Nephron (organoid): ENCODE measurements around the gene VAMP1.
"Not testable (repeated sequence)": the region's sequence is repeated elsewhere in the genome, so short reads cannot be mapped to it uniquely, and the experiment has no call there.

Source experiments
- H3K27ac Mint-ChIP-seq, 3 experiments: 2 replicates each; pipeline ENCODE4 v1.8.0; 2020; ENCODE audit warnings: mixed read lengths in 3 of 3, mild to moderate bottlenecking in 2 of 3, moderate library complexity in 1 of 3
- H3K27me3 Mint-ChIP-seq: 2 replicates; pipeline ENCODE4 v1.8.0; 2021; ENCODE audit warnings: low read depth, mild to moderate bottlenecking, moderate library complexity, mixed read lengths
- H3K36me3 Mint-ChIP-seq: 2 replicates; pipeline ENCODE4 v1.8.0; 2020; ENCODE audit warnings: low read depth, mixed read lengths
- H3K4me1 Mint-ChIP-seq: 2 replicates; pipeline ENCODE4 v1.8.0; 2020; ENCODE audit warnings: mixed read lengths
- H3K4me3 Mint-ChIP-seq, 3 experiments: 2 replicates each; pipeline ENCODE4 v1.8.0; 2020; ENCODE audit warnings: mild to moderate bottlenecking in 3 of 3, mixed read lengths in 3 of 3, moderate library complexity in 2 of 3
- H3K9me3 Mint-ChIP-seq: 2 replicates; pipeline ENCODE4 v1.8.0; 2020; ENCODE audit warnings: mixed read lengths
- CTCF ChIP-seq, 3 experiments: fragments of 200-600 bp; sonication (generic); IDR thresholded peaks; one replicate each; pipeline ENCODE4 v1.5.0; 2021; ENCODE audit warnings: antibody characterized with exemption in 3 of 3; ENCODE audit not compliant: unreplicated experiment in 3 of 3

Gene VAMP1, protein sequence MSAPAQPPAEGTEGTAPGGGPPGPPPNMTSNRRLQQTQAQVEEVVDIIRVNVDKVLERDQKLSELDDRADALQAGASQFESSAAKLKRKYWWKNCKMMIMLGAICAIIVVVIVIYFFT

DNA sequence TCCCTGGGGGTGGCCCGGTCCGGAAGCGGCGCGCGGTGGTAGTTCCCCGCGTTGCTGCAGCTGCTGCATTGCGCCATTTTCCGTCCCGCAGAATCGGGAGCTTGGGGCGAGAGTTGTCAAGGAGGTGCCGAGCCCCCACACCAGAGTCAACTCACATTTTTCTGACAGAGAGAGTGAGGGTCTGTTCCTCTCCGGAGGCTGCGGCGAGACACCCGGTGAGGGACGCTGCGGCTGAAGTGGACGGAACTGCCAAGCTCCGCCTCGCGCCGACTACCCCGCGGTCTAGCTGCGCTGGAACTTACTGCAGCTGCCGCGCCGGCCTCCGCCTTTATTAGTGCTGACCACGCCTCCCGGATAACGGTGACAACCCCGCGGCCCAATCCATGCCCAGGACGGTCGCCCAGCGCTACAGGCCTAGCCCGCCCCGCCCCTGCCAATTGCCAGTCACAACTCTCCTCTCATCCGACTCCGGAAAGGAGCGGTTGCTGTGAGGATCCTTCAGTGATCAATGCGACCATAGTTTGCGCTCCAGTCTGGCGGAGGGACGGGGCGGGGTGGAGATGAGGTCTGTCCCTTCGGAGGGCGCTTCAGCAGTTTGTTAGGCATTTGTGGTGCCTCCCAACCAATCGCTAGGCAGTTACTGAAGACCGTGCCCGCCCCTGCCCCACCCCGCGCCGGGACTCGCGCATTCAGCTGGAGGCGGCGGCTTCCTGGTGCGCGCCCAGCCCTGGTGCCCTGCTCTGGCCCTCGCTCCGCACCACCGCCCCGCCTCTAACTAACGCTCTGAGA, at the start of gene VAMP1:
TSS of gene VAMP1 (minus strand) at position 303 of the 789 bp plus-strand sequence. CDS start at position 157, 146 bp downstream.
- Mint-ChIP-seq H3K4me1 (peaks cover 28% of the 10 kb centered on the region), H3K27me3 (peaks cover 14% of the 10 kb centered on the region), H3K36me3 (peaks cover 3% of the 10 kb centered on the region), H3K4me3 (peak within 1 kb of the TSS; percentile 83 to 88 (median 84)), H3K27ac (peak within 1 kb of the TSS; percentile 50 to 75 (median 66)), H3K9me3 (no peaks in the 10 kb centered on the region)
- TF ChIP-seq CTCF (IDR thresholded peaks at IDR 0.05; ENCODE audit: unreplicated experiment in 3 of 3): no peak

- Mint-ChIP-seq H3K36me3 (peaks cover 80% of the 10 kb centered on the region), H3K9me3 (no peaks in the 10 kb centered on the region), H3K27me3 (no peaks in the 10 kb centered on the region), H3K27ac (no peak overlapping the region), H3K4me1 (no peaks in the 10 kb centered on the region), H3K4me3 (no peak overlapping the region)
- no peak for TF ChIP-seq CTCF (IDR thresholded peaks at IDR 0.05; ENCODE audit: unreplicated experiment in 3 of 3)
These were observed 49.7 kb upstream of the VAMP1 start for GRCh38 chr12:6520186-6520585.

DNA sequence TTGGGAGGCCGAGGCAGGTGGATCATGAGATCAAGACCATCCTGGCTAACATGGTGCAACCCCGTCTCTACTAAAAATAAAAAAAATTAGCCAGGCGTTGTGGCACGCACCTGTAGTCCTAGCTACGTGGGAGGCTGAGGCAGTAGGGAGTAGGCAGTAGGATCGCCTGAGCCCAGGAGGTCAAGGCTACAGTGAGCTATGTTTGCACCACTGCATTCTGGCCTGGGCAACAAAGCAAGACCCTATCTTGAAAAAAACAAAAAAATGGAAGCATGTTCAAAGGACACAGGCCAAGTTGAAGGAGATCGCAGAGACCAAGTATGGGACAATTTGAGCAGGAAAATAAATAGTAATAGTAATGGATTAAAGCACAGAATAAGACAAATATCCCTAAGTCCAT, 37.6 kb upstream of the VAMP1 start:
- TF ChIP-seq CTCF (IDR thresholded peaks at IDR 0.05; ENCODE audit: unreplicated experiment in 3 of 3): no peak
- no peaks in the 10 kb centered on the region for H3K9me3 Mint-ChIP-seq
- peaks cover 57% of the 10 kb centered on the region for H3K36me3 Mint-ChIP-seq
- peak overlapping the region in 1 of 3 experiments; percentile 37 for H3K27ac Mint-ChIP-seq
- H3K4me3 Mint-ChIP-seq: no peak overlapping the region
- H3K27me3 Mint-ChIP-seq: no peaks in the 10 kb centered on the region
- no peaks in the 10 kb centered on the region for H3K4me1 Mint-ChIP-seq

- H3K27ac Mint-ChIP-seq: peak overlapping the region in 2 of 3 experiments; percentile 33 to 37
- no peaks in the 10 kb centered on the region for H3K27me3 Mint-ChIP-seq
- H3K36me3 Mint-ChIP-seq: peaks cover 52% of the 10 kb centered on the region
- no peaks in the 10 kb centered on the region for H3K9me3 Mint-ChIP-seq
- TF ChIP-seq CTCF (IDR thresholded peaks at IDR 0.05; ENCODE audit: unreplicated experiment in 3 of 3): no peak
- H3K4me3 Mint-ChIP-seq: no peak overlapping the region
- no peaks in the 10 kb centered on the region for H3K4me1 Mint-ChIP-seq
These were observed 36.9 kb upstream of the VAMP1 start for GRCh38 chr12:6507102-6507998.

DNA sequence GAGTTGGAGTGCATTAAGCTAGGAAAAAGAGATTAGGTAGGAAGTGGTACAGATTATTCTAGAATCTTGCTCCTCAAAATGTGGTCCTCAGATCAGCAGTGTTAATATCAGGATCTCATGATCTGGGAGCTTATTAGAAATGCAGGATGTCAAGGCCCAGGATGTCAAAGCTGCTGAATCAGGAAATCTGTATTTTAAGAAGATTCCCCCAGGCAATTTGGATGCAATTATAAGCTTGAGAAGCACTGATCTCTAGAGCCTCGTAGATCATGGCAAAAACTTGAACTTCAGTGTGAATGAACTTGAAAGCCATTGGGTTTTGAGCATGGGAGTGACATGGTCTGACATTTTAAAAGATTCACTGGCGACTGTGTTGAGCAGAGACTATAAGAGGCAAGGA, 30.0 kb upstream of the VAMP1 start:
- Mint-ChIP-seq H3K27ac (no peak overlapping the region), H3K4me3 (no peak overlapping the region), H3K4me1 (peaks cover 1% of the 10 kb centered on the region), H3K27me3 (no peaks in the 10 kb centered on the region), H3K36me3 (peaks cover 24% of the 10 kb centered on the region), H3K9me3 (no peaks in the 10 kb centered on the region)
- TF ChIP-seq CTCF (IDR thresholded peaks at IDR 0.05; ENCODE audit: unreplicated experiment in 3 of 3): no peak

DNA sequence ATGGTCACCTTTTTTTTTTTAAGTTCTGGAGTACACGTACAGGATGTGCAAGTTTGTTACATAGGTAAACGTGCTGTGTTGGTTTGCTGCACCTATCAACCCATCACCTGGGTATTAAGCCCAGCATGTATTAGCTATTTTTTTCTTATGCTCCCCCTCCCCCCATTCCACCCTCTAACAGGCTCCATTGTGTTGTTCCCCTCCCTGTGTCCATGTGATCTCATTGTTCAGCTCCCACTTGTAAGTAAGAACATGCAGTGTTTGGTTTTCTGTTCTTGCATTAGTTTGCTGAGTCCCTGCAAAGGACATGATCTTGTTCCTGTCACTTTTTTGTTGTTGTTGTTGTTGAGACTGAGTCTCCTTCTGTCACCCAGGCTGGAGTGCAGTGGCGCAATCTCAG, 26.8 kb upstream of the VAMP1 start:
- Mint-ChIP-seq H3K4me3 (peak overlapping the region; percentile 48 to 56 (median 53)), H3K4me1 (peaks cover 21% of the 10 kb centered on the region), H3K36me3 (peaks cover 23% of the 10 kb centered on the region)
- H3K27me3 Mint-ChIP-seq, H3K9me3 Mint-ChIP-seq, H3K27ac Mint-ChIP-seq: not testable (repeated sequence)
